ENCODE results near the gene GRB14.

GRCh38 chr2:164595031-164595430, 26.3 kb downstream of the GRB14 start:
- TF ChIP-seq POLR2A (IDR thresholded peaks at IDR 0.05) (no peak), CTCF (IDR thresholded peaks at IDR 0.05) (no peak)
